Adrenal gland (tissue), 12 donors: Measurements from ENCODE around the gene CDC42SE1. TPM values are rescaled to one million over a fixed set of nuclear protein-coding genes. Genes with fewer than 3 reads are reported as not detected.

Experiments used
- DNase-seq, 7 donors: peaks; one replicate each; pipeline ENCODE4 v3.0.0-alpha.2; 2019 to 2020
- H3K27ac ChIP-seq, 5 donors: fragments of 200-600 bp; sonication (generic) in 4 of 5; 1 replicate in 3 of 5; 2 replicates in 2 of 5; pipeline versions ENCODE4 v1.5.1 to v1.8.0; 2016 to 2020; ENCODE audit warnings: mild to moderate bottlenecking in 1 of 5
- H3K27me3 ChIP-seq: fragments of 200-600 bp; 2 replicates; pipeline ENCODE4 v1.8.0; 2021
- H3K36me3 ChIP-seq, 2 donors: fragments of 200-600 bp; replicated peaks in 1 of 2; 1 replicate in 1 of 2; 2 replicates in 1 of 2; pipeline versions ENCODE4 v1.5.1 to v1.8.0; 2018 to 2022
- H3K4me1 ChIP-seq, 2 donors: fragments of 200-600 bp; replicated peaks in 1 of 2; 1 replicate in 1 of 2; 2 replicates in 1 of 2; pipeline versions ENCODE4 v1.5.1 to v1.8.0; 2018 to 2021
- H3K4me3 ChIP-seq, 4 donors: fragments of 200-600 bp; sonication (generic) in 3 of 4; one replicate each; pipeline ENCODE4 v1.5.1; 2016 to 2018
- H3K9me3 ChIP-seq, 3 donors: fragments of 200-600 bp; sonication (generic) in 1 of 3; replicated peaks in 1 of 3; 1 replicate in 2 of 3; 2 replicates in 1 of 3; pipeline versions ENCODE4 v1.5.1 to v1.8.0; 2016 to 2021
- CTCF ChIP-seq, 6 experiments: fragments of 450-650 bp in 4 of 6; fragments of 200-600 bp in 2 of 6; sonication (generic) in 1 of 6; IDR thresholded peaks; 1 replicate in 5 of 6; 2 replicates in 1 of 6; pipeline versions ENCODE4 v1.5.1 to v1.8.0; 2016 to 2021; ENCODE audit warnings: antibody characterized with exemption in 6 of 6, mild to moderate bottlenecking in 2 of 6, moderate library complexity in 1 of 6
- POLR2A ChIP-seq, 2 donors: fragments of 450-650 bp; IDR thresholded peaks; one replicate each; pipeline ENCODE4 v1.6.1; 2017; ENCODE audit warnings: antibody characterized with exemption in 2 of 2, mild to moderate bottlenecking in 2 of 2, moderate library complexity in 1 of 2
- WGBS, 4 donors: extraction: QIAGEN DNeasy Blood & Tissue Kit in 2 of 4; methylation state at CpG; one replicate each; pipeline versions ENCODE4 v1.1.5 to v1.1.7; 2013 to 2017; 5-methylcytosine and 5-hydroxymethylcytosine counted together
- intact Hi-C, 2 donors: fragments of 100-400 bp; cut with DNase I; formaldehyde crosslinking; loops; one replicate each; pipeline versions ENCODE4 v1.14.1 to v1.15.0; 2022 to 2023
- polyA plus RNA-seq, 3 donors: library from polyadenylated mRNA; stranded (reverse); fragments of 200-250 nt in 2 of 3; fragments of 350-450 nt in 1 of 3; fragmentation: Illumina TruSeq in 1 of 3; extraction: RNeasy Lipid Tissue Mini Kit (QIAGEN cat#74804) in 1 of 3; gene quantifications; one replicate each; pipeline ENCODE4 v1.2.3, GENCODE V29; 2013 to 2014
- total RNA-seq, 9 donors: library from RNA; depleted of rRNA in 4 of 9; stranded (reverse); fragments of >200 nt in 4 of 9; fragments of 120-200 nt in 1 of 9; fragmentation: NEBNext Ultra II Directional in 1 of 9; extraction: Animal tissue kit (Norgen Biotek cat#: 25700) in 1 of 9; gene quantifications; one replicate each; pipeline versions ENCODE4 v1.1.0 to v1.2.4, GENCODE V29; 2013 to 2023
- donor health status: healthy with polysubstance abuse.
- donor health status: Bipolar disorder and iron deficiency.
- donor health status: DM: yes; HTN: yes; CAD: no.
- donor health status: DM: no; HTN: no; CAD: no.
- donor health status: DM: no; HTN: no; CAD: no.
- donor health status: DM: yes; HTN: yes; CAD: no.

The CDC42SE1 gene
- total and polyA plus RNA-seq, 12 donors: 45.5 to 125 (median 85.9) TPM

- intact Hi-C loops: no loop called here
- peaks cover 30% of the 10 kb centered on the region in 2 donors for H3K4me1 ChIP-seq
- peaks cover 0 to 27% of the 10 kb centered on the region in 2 donors for H3K36me3 ChIP-seq
- TF ChIP-seq POLR2A (IDR thresholded peaks at IDR 0.05) (no peak), CTCF (IDR thresholded peaks at IDR 0.05) (no peak)
- peak overlapping the region; percentile 86 to 98 (median 94) for H3K27ac ChIP-seq
- H3K9me3 ChIP-seq: no peaks in the 10 kb centered on the region
- peak in 5 of 7 donors; percentile 23 to 48 (median 32) for DNase-seq
- WGBS, 4 donors: 0 to 2% (median 0%) methylated on average over 3 to 10 of the region's 10 CpGs
- H3K4me3 ChIP-seq: peak overlapping the region; percentile 92 to 99 (median 96)
- no peaks in the 10 kb centered on the region for H3K27me3 ChIP-seq
Measured at GRCh38 chr1:151058692-151059091, 730 bp downstream of the CDC42SE1 start.

GRCh38 chr1:151056149-151056548 is 3.3 kb downstream of the CDC42SE1 start:
- H3K4me3 ChIP-seq: peak overlapping the region in 1 of 4 donors; percentile 92
- H3K27me3 ChIP-seq: no peaks in the 10 kb centered on the region
- intact Hi-C loops: no loop called here
- H3K27ac ChIP-seq: peak overlapping the region in 3 of 5 donors; percentile 75 to 96 (median 86)
- DNase-seq: no peak
- peaks cover 0 to 51% of the 10 kb centered on the region in 2 donors for H3K36me3 ChIP-seq
- TF ChIP-seq CTCF (IDR thresholded peaks at IDR 0.05): no peak
- no peak for TF ChIP-seq POLR2A (IDR thresholded peaks at IDR 0.05)
- 41 to 53% (median 43%) methylated on average over 2 of the region's 2 CpGs for WGBS, 4 donors
- H3K4me1 ChIP-seq: peaks cover 30% of the 10 kb centered on the region in 2 donors
- H3K9me3 ChIP-seq: no peaks in the 10 kb centered on the region

- DNase-seq: no peak
- no peaks in the 10 kb centered on the region for H3K9me3 ChIP-seq
- no peak overlapping the region for H3K4me3 ChIP-seq
- H3K36me3 ChIP-seq: peaks cover 0 to 51% of the 10 kb centered on the region in 2 donors
- peak overlapping the region in 2 of 5 donors; percentile 26 to 96 for H3K27ac ChIP-seq
- 43 to 100% (median 68%) methylated on average over 1 to 2 of the region's 2 CpGs for WGBS, 4 donors
- TF ChIP-seq CTCF (IDR thresholded peaks at IDR 0.05): no peak
- TF ChIP-seq POLR2A (IDR thresholded peaks at IDR 0.05): no peak
- no peaks in the 10 kb centered on the region for H3K27me3 ChIP-seq
- H3K4me1 ChIP-seq: peaks cover 30% of the 10 kb centered on the region in 2 donors
- intact Hi-C loops: no loop called here
Measured at GRCh38 chr1:151055581-151055980, 3.8 kb downstream of the CDC42SE1 start.

GRCh38 chr1:151054971-151055547 is 4.4 kb downstream of the CDC42SE1 start:
- 86 to 91% (median 88%) methylated on average over 4 of the region's 4 CpGs for WGBS, 4 donors
- TF ChIP-seq CTCF (IDR thresholded peaks at IDR 0.05): no peak
- no peak for TF ChIP-seq POLR2A (IDR thresholded peaks at IDR 0.05)
- Histone ChIP-seq H3K36me3 (peaks cover 0 to 51% of the 10 kb centered on the region in 2 donors), H3K4me1 (peaks cover 26 to 33% of the 10 kb centered on the region in 2 donors), H3K9me3 (no peaks in the 10 kb centered on the region), H3K27me3 (no peaks in the 10 kb centered on the region), H3K27ac (peak overlapping the region in 2 of 5 donors; percentile 26 to 96), H3K4me3 (no peak overlapping the region)
- intact Hi-C loops: no loop called here
- DNase-seq: no peak
